HG03521 (cell line): ENCODE data around the gene SLBP.

Source experiments
- ATAC-seq: cut with Tn5 transposase; IDR thresholded peaks from one replicate; pipeline ENCODE4 v1.9.1; 2021; ENCODE audit warnings: mild to moderate bottlenecking, moderate library complexity; ENCODE audit not compliant: unreplicated experiment

SLBP gene

GRCh38 chr4:1656132-1656531, 56.0 kb downstream of the SLBP start:
- ATAC-seq: no peak

GRCh38 chr4:1655676-1656075, 56.4 kb downstream of the SLBP start:
- no peak for ATAC-seq

GRCh38 chr4:1655081-1655480, 57.0 kb downstream of the SLBP start:
- no peak for ATAC-seq

GRCh38 chr4:1654216-1654955, 57.7 kb downstream of the SLBP start:
- no peak for ATAC-seq

- no peak for ATAC-seq
These were observed 58.3 kb downstream of the SLBP start for GRCh38 chr4:1653776-1654175.

GRCh38 chr4:1652088-1652487, 60.0 kb downstream of the SLBP start:
- no peak for ATAC-seq

GRCh38 chr4:1651609-1652008, 60.5 kb downstream of the SLBP start:
- ATAC-seq: no peak

GRCh38 chr4:1648962-1649361, 63.2 kb downstream of the SLBP start:
- ATAC-seq: no peak

- ATAC-seq: no peak
These were observed 64.7 kb downstream of the SLBP start for GRCh38 chr4:1647432-1647831.

GRCh38 chr4:1646690-1647089, 65.4 kb downstream of the SLBP start:
- no peak for ATAC-seq

GRCh38 chr4:1644891-1645657, 67.0 kb downstream of the SLBP start:
- no peak for ATAC-seq

- no peak for ATAC-seq
These were observed 68.0 kb downstream of the SLBP start for GRCh38 chr4:1643971-1644735.
